GM18870 (cell line): ENCODE measurements around the gene TREM1.
"Not testable (repeated sequence)": the region's sequence is repeated elsewhere in the genome, so short reads cannot be mapped to it uniquely, and the experiment has no call there.

Experiments
- ATAC-seq: cut with Tn5 transposase; IDR thresholded peaks from one replicate; pipeline ENCODE4 v1.9.1; 2021; ENCODE audit warnings: moderate library complexity; ENCODE audit not compliant: unreplicated experiment

TREM1 gene

GRCh38 chr6:41298785-41299502 is 12.5 kb upstream of the TREM1 start:
- no peak for ATAC-seq

GRCh38 chr6:41297248-41297647 is 10.8 kb upstream of the TREM1 start:
- not testable (repeated sequence) for ATAC-seq

- ATAC-seq, result no peak
Measured at GRCh38 chr6:41294214-41294872, 7.9 kb upstream of the TREM1 start.

DNA sequence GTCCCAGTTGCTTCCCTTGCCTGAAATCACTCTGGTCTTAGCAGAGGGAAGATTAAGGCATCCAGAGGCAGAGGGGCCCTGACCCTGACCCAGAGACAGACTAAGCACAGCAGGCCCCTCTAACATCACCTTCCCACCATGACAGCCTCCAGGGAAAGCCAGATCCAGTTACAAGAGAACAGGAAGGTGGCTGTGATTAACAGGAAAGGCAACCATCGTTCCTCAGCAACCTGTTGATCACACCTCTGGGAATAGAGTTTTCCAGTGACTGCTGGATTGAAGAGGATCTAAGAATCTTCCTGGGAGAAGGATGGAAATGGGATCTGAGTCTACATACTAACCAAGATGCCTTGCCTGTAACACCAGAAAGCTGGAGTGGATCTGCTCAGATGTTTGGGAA is 5.2 kb upstream of the TREM1 start:
- no peak for ATAC-seq

GRCh38 chr6:41289815-41290214 is 3.3 kb upstream of the TREM1 start:
- ATAC-seq, result no peak

DNA sequence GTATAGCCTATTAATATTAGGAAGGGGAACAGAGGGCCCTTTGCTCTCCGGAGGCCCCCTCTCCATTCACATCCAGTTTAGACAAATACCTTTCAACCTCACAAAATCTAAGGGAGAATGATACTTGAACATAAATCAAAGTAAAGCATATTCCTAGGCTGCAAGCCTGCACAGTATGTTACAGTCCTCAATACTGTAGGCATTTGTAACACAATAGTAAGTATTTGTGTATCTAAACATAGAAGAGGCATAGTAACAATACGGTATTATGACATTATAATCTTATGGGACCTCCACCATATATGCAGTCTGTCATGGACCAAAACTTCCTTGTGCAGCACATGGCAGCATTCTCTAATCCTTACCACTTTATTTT is 2.3 kb upstream of the TREM1 start:
- no peak for ATAC-seq

GRCh38 chr6:41288030-41288753 is 1.7 kb upstream of the TREM1 start:
- no peak for ATAC-seq

DNA sequence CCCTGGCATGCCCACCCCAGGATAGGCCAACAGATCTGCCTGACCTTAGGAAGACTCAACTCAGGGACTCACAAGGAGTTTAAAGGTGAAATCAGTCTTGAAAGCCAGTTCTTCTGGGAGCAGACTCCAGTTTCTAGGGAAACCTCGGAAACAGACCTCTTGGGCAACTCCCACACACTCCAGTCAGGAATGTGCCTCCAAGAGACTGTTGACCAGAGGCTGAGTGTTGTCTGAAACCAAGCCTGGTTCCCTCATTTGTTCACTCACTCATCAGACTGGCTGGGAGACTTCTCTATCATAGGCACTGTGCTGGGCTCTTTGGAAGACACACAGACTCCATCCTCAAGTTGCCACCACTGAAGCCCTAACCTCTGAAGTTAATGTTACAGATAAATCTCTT is 1.8 kb downstream of the TREM1 start:
- no peak for ATAC-seq

- no peak for ATAC-seq
Measured at GRCh38 chr6:41283600-41283999, 2.9 kb downstream of the TREM1 start.

- no peak for ATAC-seq
Measured at GRCh38 chr6:41280381-41281057, 6.0 kb downstream of the TREM1 start.

GRCh38 chr6:41278699-41279405 is 7.6 kb downstream of the TREM1 start:
- no peak for ATAC-seq

- no peak for ATAC-seq
Measured at GRCh38 chr6:41277605-41278004, 8.9 kb downstream of the TREM1 start.

DNA sequence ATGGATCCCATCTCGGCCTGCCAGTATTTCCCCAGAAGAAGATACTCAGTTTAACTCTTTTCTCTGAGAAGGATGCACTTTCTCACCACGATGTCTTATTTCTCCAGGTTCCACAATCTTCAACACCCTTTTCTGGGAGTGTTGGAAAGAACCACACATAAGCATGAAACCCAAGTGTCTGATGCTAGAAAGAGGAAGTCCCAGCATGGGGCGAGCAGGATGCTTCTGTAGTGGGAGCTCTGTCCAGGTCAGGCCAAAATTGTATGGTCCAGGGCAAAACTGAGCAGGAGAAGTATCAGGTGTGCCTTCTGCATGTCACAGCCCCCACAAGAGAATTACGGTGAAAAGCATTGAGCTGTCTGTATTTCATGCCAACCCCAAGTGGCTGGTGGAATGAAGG is 11.0 kb downstream of the TREM1 start:
- no peak for ATAC-seq

GRCh38 chr6:41274256-41274655 is 12.2 kb downstream of the TREM1 start:
- ATAC-seq, result no peak

- ATAC-seq, result no peak
Measured at GRCh38 chr6:41273714-41274113, 12.8 kb downstream of the TREM1 start.

DNA sequence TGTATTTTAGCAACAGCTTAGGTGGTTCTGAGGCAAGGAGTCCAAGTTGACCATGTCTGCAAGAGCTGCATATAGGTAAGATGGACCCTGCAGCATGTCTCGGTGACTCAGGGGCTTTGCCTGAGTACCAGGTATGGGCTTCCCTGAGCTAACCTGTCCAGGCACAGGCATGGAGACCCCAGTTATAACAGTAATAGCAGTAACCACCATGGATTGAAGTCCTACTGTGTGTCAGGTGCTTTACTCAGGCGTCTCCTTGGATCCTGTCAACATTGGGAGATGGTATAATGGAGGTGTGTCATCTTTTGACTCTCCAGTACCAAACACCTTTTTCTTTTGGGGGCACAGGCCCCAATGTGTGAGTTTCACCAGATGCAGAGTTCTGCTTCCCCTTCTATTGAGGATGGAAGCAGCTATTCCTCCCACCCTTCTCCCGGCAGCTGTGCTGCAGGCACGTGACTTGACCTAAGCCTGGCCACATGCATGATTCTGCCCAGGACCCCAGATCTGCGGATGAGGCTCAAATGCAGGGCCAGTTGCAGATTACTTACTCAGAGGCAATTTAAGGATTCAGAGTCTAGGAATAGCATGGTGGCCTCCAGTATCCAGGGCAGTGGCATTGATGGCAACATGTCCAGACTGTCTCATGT is 13.8 kb downstream of the TREM1 start:
- no peak for ATAC-seq

DNA sequence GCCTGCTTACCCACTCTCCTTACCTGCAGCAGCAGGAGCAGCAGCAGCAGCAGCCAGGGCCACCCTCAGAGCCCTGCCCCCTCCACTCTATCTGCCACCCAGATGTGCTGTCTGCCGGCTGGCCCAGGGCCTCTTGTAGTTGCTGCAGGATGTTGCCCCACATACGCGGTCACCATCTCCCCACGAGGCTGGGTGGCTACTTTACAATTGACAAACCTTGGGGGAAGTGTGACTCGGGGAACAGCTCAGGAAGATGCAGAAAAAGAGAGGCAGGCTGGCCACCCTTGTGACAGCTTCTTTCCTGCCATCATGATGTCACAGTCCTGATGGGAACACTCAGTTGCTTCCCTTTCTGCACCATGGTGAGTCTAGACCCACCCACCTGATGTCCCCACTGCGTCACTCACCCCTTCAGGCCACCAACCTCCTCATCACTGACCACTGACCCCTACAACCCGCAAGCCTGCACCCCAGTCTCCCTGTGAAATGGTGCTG is 14.5 kb downstream of the TREM1 start:
- no peak for ATAC-seq

GRCh38 chr6:41269716-41270115 is 16.8 kb downstream of the TREM1 start:
- ATAC-seq, result no peak

DNA sequence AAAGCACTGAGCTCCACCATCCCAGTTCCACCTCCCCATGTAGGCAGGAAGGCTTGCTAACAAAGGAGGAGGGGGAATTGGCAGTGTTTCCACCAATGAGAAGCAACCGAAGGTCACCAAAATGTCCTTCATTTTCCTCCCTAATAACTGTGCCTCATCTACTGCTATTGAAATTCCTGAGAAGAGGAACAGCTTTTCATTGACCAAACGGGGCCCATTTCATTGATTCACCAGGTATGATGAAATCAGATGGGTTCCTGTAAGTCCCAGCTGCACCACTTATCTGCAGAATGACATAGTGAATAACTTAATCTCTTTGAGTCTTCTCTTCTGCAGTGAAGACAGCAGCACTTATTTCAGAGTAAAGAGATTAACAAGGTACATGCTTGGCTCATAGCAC is 17.3 kb downstream of the TREM1 start:
- ATAC-seq, result no peak

GRCh38 chr6:41268478-41268877 is 18.0 kb downstream of the TREM1 start:
- ATAC-seq, result no peak
